ENCODE data around the gene SLC39A11. TPM values are rescaled to one million over a fixed set of nuclear protein-coding genes. Genes with fewer than 3 reads are reported as not detected.

SLC39A11 gene
- total RNA-seq, 1 experiment from 2014 or later: 15.2 TPM

- H3K9me3 Mint-ChIP-seq: no peaks in the 10 kb centered on the region
- Histone ChIP-seq H3K4me1 (ENCODE audit: insufficient read depth, low read length) (no peaks in the 10 kb centered on the region), H3K23ac (ENCODE audit: insufficient read length, low read depth, low read length) (no peak overlapping the region), H3K4me2 (ENCODE audit: insufficient read depth, insufficient read length, low read length) (no peak overlapping the region), H3K9ac (ENCODE audit: extremely low read depth, insufficient read length, low read length) (no peak overlapping the region), H2AFZ (ENCODE audit: low read length) (no peak overlapping the region), H2AK5ac (ENCODE audit: insufficient read length, low read length) (no peak overlapping the region), H2BK5ac (ENCODE audit: insufficient read length, low read length) (no peak overlapping the region), H3T11ph (ENCODE audit: low read length) (no peak overlapping the region), H3K9me3 (ENCODE audit: control insufficient read depth, low read depth, low read length) (no peaks in the 10 kb centered on the region), H3K4ac (ENCODE audit: low read depth, low read length) (no peak overlapping the region), H2BK20ac (ENCODE audit: low read depth, low read length, poor library complexity, severe bottlenecking) (no peak overlapping the region), H3K56ac (ENCODE audit: insufficient read length, low read depth, low read length) (no peak overlapping the region), H2BK12ac (ENCODE audit: insufficient read length, low read depth, low read length) (no peak overlapping the region), H4K20me1 (ENCODE audit: control insufficient read depth, insufficient read depth, insufficient read length) (no peaks in the 10 kb centered on the region), H3K79me2 (ENCODE audit: insufficient read depth, low read length) (no peaks in the 10 kb centered on the region), H3K27ac (ENCODE audit: insufficient read length, low read depth, low read length) (no peak overlapping the region), H3K27me3 (ENCODE audit: insufficient read depth, low read length) (no peaks in the 10 kb centered on the region), H4K91ac (ENCODE audit: insufficient read length, low read depth, low read length) (no peak overlapping the region), H3K14ac (ENCODE audit: insufficient read depth, low read length) (no peak overlapping the region), H3K18ac (ENCODE audit: insufficient read length, low read depth, low read length) (no peak overlapping the region), H2BK15ac (ENCODE audit: low read depth, low read length) (no peak overlapping the region), H4K8ac (replicated peaks; ENCODE audit: insufficient read length, low read depth, low read length) (no peak overlapping the region), H3K23me2 (ENCODE audit: insufficient read length, low read depth, low read length, poor library complexity, severe bottlenecking) (no peaks in the 10 kb centered on the region), H2BK120ac (ENCODE audit: low read depth, low read length, poor library complexity, severe bottlenecking) (no peak overlapping the region), H4K5ac (ENCODE audit: insufficient read length, low read depth, low read length) (no peak overlapping the region), H3K79me1 (ENCODE audit: insufficient read depth, low read depth, low read length, poor library complexity, severe bottlenecking) (no peaks in the 10 kb centered on the region)
- no peak overlapping the region for H3K4me3 Mint-ChIP-seq
- DNase-seq: no peak
- no peak for TF ChIP-seq CTCF (conservative IDR thresholded peaks at IDR 0.05)
- H3K27me3 Mint-ChIP-seq (ENCODE audit: low read depth): no peaks in the 10 kb centered on the region; the same call in 1 of the 2 replicates
- WGBS (ENCODE audit: extremely low coverage, insufficient read length, low lambda C conversion rate): no CpG with 5 or more reads among the region's 4 CpGs
- H3K4me1 Mint-ChIP-seq: no peaks in the 10 kb centered on the region
- no peaks in the 10 kb centered on the region; a peak in 1 of 7 replicates for H3K36me3 Mint-ChIP-seq (ENCODE audit: insufficient read depth in 1 of 3, low read depth in 3 of 3)
- H3K27ac Mint-ChIP-seq: no peak overlapping the region
These were observed 204.6 kb downstream of the SLC39A11 start for GRCh38 chr17:72887917-72888316.
